Ovary (tissue), 3 donors: ENCODE measurements around the gene DSCAM.

ENCODE experiments used
- POLR2A ChIP-seq: fragments of 450-650 bp; IDR thresholded peaks from one replicate; pipeline ENCODE4 v1.6.1; 2017; ENCODE audit warnings: antibody characterized with exemption, mild to moderate bottlenecking, moderate library complexity
- TF ChIP-seq, protein P1 (sequence below), 3 donors: fragments of 450-650 bp in 2 of 3; fragments of 200-600 bp in 1 of 3; IDR thresholded peaks; one replicate each; pipeline versions ENCODE4 v1.5.1 to v1.8.0; 2016 to 2022; ENCODE audit warnings: antibody characterized with exemption in 3 of 3, mild to moderate bottlenecking in 1 of 3
- donor health status: DM: no; HTN: no; CAD: no.

DNA sequence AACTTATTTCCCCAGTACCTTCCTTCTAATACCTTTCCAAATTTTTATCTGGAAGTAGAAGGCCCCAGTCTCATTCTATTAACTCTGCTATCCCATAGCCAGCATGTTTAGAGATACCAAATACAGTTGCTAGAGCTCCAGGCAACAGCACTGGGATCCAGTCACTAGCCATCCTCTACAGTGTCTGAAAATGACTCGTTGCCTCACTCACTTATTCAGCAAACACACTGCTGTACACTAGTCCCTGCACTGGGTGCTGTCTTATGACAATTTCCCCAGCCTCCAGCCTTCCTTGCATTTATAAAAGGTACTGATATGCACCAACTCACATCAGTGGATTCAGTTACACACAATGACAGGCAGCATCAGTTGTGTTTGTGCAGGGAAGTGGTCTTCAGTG lies 179.0 kb downstream of the DSCAM start:
- TF ChIP-seq, protein P1, sequence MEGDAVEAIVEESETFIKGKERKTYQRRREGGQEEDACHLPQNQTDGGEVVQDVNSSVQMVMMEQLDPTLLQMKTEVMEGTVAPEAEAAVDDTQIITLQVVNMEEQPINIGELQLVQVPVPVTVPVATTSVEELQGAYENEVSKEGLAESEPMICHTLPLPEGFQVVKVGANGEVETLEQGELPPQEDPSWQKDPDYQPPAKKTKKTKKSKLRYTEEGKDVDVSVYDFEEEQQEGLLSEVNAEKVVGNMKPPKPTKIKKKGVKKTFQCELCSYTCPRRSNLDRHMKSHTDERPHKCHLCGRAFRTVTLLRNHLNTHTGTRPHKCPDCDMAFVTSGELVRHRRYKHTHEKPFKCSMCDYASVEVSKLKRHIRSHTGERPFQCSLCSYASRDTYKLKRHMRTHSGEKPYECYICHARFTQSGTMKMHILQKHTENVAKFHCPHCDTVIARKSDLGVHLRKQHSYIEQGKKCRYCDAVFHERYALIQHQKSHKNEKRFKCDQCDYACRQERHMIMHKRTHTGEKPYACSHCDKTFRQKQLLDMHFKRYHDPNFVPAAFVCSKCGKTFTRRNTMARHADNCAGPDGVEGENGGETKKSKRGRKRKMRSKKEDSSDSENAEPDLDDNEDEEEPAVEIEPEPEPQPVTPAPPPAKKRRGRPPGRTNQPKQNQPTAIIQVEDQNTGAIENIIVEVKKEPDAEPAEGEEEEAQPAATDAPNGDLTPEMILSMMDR (IDR thresholded peaks at IDR 0.05), result no peak
- TF ChIP-seq POLR2A, result no peak
